WTC11 (cell line): ENCODE results near the gene AXL. TPM values are rescaled to one million over a fixed set of nuclear protein-coding genes. Genes with fewer than 3 reads are reported as not detected.
A peak's percentile ranks its signal among the peaks of the same experiment; 100 is the strongest.

Experiments
- ATAC-seq: fragments of 200-7000 bp; cut with Tn5 transposase; 2 replicates; pipeline ENCODE4 v1.10.0; 2021; ENCODE audit warnings: mild to moderate bottlenecking, moderate library complexity
- CTCF ChIA-PET: fragments of 300-600 bp; sonication (Branson Sonifier 250); formaldehyde crosslinking; loops from one replicate; lab custom pipeline; 2021; ENCODE audit warnings: antibody characterized with exemption; lab: Charles Lee
- POLR2A ChIA-PET: fragments of 350-600 bp; sonication (Branson Sonifier 250); formaldehyde crosslinking; loops from one replicate; lab custom pipeline; 2021; ENCODE audit warnings: antibody characterized with exemption; lab: Charles Lee
- DNase-seq: peaks from one replicate; pipeline ENCODE4 v3.0.0; 2021; ENCODE audit warnings: low spot score
- H3K27ac Mint-ChIP-seq: 2 replicates; pipeline ENCODE4 v1.8.0; 2021; ENCODE audit warnings: mixed read lengths
- H3K27me3 Mint-ChIP-seq: 2 replicates; pipeline ENCODE4 v1.8.0; 2021; ENCODE audit warnings: low read depth, mild to moderate bottlenecking, moderate library complexity, mixed read lengths
- H3K36me3 Mint-ChIP-seq: 2 replicates; pipeline ENCODE4 v1.8.0; 2021; ENCODE audit warnings: mixed read lengths
- H3K4me1 Mint-ChIP-seq: 2 replicates; pipeline ENCODE4 v1.8.0; 2022; ENCODE audit warnings: mixed read lengths
- H3K4me3 Mint-ChIP-seq: 2 replicates; pipeline ENCODE4 v1.8.0; 2021; ENCODE audit warnings: mild to moderate bottlenecking, moderate library complexity, mixed read lengths
- H3K9me3 Mint-ChIP-seq: 2 replicates; pipeline ENCODE4 v1.8.0; 2021; ENCODE audit warnings: mixed read lengths
- CBFB ChIP-seq: sonication (generic); formaldehyde crosslinking; IDR thresholded peaks from 2 replicates; pipeline ENCODE4 v1.8.1; 2022; ENCODE audit warnings: mild to moderate bottlenecking, low read depth, missing genetic modification reagents
- ELF4 ChIP-seq: sonication (generic); formaldehyde crosslinking; IDR thresholded peaks from 2 replicates; pipeline ENCODE4 v1.8.1; 2022; ENCODE audit warnings: low read depth, mild to moderate bottlenecking, moderate library complexity, missing genetic modification reagents
- ESRRA ChIP-seq: sonication (generic); formaldehyde crosslinking; IDR thresholded peaks from 2 replicates; pipeline ENCODE4 v1.8.1; 2022; ENCODE audit warnings: mild to moderate bottlenecking, missing genetic modification reagents, borderline replicate concordance
- ETV6 ChIP-seq: sonication (generic); formaldehyde crosslinking; IDR thresholded peaks from 2 replicates; pipeline ENCODE4 v1.8.1; 2022; ENCODE audit warnings: mild to moderate bottlenecking, missing genetic modification reagents
- FOXK1 ChIP-seq: sonication (generic); formaldehyde crosslinking; IDR thresholded peaks from 2 replicates; pipeline ENCODE4 v1.8.0; 2022; ENCODE audit warnings: mild to moderate bottlenecking, moderate library complexity, missing genetic modification reagents
- FOXP1 ChIP-seq: sonication (generic); formaldehyde crosslinking; IDR thresholded peaks from 2 replicates; pipeline ENCODE4 v1.8.0; 2022; ENCODE audit warnings: missing genetic modification reagents, mild to moderate bottlenecking, moderate library complexity, borderline replicate concordance
- HMGA2 ChIP-seq: fragments of 250-450 bp; sonication (Bioruptor Pico); IDR thresholded peaks from 2 replicates; pipeline ENCODE4 v1.4.0; 2021; ENCODE audit warnings: mild to moderate bottlenecking, moderate library complexity
- IRF2 ChIP-seq: sonication (generic); formaldehyde crosslinking; IDR thresholded peaks from 2 replicates; pipeline ENCODE4 v1.8.0; 2022; ENCODE audit warnings: low read depth, missing genetic modification reagents, borderline replicate concordance
- KAT7 ChIP-seq: sonication (generic); formaldehyde crosslinking; IDR thresholded peaks from 2 replicates; pipeline ENCODE4 v1.8.1; 2023; ENCODE audit warnings: missing genetic modification reagents, mild to moderate bottlenecking, borderline replicate concordance
- NFATC4 ChIP-seq: fragments of 250-450 bp; sonication (Bioruptor Pico); IDR thresholded peaks from 2 replicates; pipeline ENCODE4 v1.9.0; 2021; ENCODE audit warnings: mild to moderate bottlenecking
- NFE2L1 ChIP-seq: sonication (generic); formaldehyde crosslinking; IDR thresholded peaks from 2 replicates; pipeline ENCODE4 v1.8.1; 2023; ENCODE audit warnings: missing genetic modification reagents
- PRRX2 ChIP-seq: fragments of 250-450 bp; sonication (Bioruptor Pico); IDR thresholded peaks from 2 replicates; pipeline ENCODE4 v1.8.0; 2021; ENCODE audit warnings: mild to moderate bottlenecking
- RORB ChIP-seq: fragments of 250-450 bp; sonication (Bioruptor Pico); IDR thresholded peaks from 2 replicates; pipeline ENCODE4 v1.9.0; 2021; ENCODE audit warnings: mild to moderate bottlenecking
- SMAD3 ChIP-seq: sonication (generic); formaldehyde crosslinking; IDR thresholded peaks from 2 replicates; pipeline ENCODE4 v1.8.0; 2022; ENCODE audit warnings: missing genetic modification reagents, mild to moderate bottlenecking, borderline replicate concordance
- SP1 ChIP-seq: sonication (generic); formaldehyde crosslinking; conservative IDR thresholded peaks from 2 replicates; pipeline ENCODE4 v1.8.1; 2022; ENCODE audit warnings: missing genetic modification reagents
- TEAD1 ChIP-seq: sonication (generic); formaldehyde crosslinking; IDR thresholded peaks from 2 replicates; pipeline ENCODE4 v1.8.0; 2022; ENCODE audit warnings: mild to moderate bottlenecking, missing genetic modification reagents
- ZNF121 ChIP-seq: sonication (generic); formaldehyde crosslinking; IDR thresholded peaks from 2 replicates; pipeline ENCODE4 v1.8.0; 2023; ENCODE audit warnings: missing genetic modification reagents
- ZNF138 ChIP-seq: sonication (generic); formaldehyde crosslinking; conservative IDR thresholded peaks from 2 replicates; pipeline ENCODE4 v1.8.1; 2022; ENCODE audit warnings: mild to moderate bottlenecking, moderate library complexity, missing genetic modification reagents
- ZNF219 ChIP-seq: sonication (generic); formaldehyde crosslinking; IDR thresholded peaks from 2 replicates; pipeline ENCODE4 v1.8.0; 2023; ENCODE audit warnings: missing genetic modification reagents, mild to moderate bottlenecking, borderline replicate concordance
- ZNF317 ChIP-seq: sonication (generic); formaldehyde crosslinking; IDR thresholded peaks from 2 replicates; pipeline ENCODE4 v1.8.1; 2023; ENCODE audit warnings: low read depth, mild to moderate bottlenecking, moderate library complexity, missing genetic modification reagents, borderline replicate concordance
- ZNF396 ChIP-seq: fragments of 250-450 bp; sonication (Bioruptor Pico); IDR thresholded peaks from 2 replicates; pipeline ENCODE4 v1.8.0; 2021; ENCODE audit warnings: mild to moderate bottlenecking, moderate library complexity, borderline replicate concordance
- ZNF671 ChIP-seq: fragments of 250-450 bp; sonication (Bioruptor Pico); IDR thresholded peaks from 2 replicates; pipeline ENCODE4 v1.8.0; 2021; ENCODE audit warnings: mild to moderate bottlenecking
- total RNA-seq: library from RNA; stranded (reverse); gene quantifications from 3 replicates; pipeline ENCODE4 v1.2.3, GENCODE V29; 2021
- TF ChIP-seq, protein P1 (sequence below): sonication (generic); formaldehyde crosslinking; IDR thresholded peaks from 2 replicates; pipeline ENCODE4 v1.8.0; 2022; ENCODE audit warnings: mild to moderate bottlenecking, missing genetic modification reagents
- TF ChIP-seq, protein P2 (sequence below): fragments of 200-600 bp; IDR thresholded peaks from 2 replicates; pipeline ENCODE4 v1.8.0; 2022; ENCODE audit warnings: antibody characterized with exemption
- TF ChIP-seq, protein P3 (sequence below): sonication (generic); formaldehyde crosslinking; IDR thresholded peaks from 2 replicates; pipeline ENCODE4 v1.8.1; 2022; ENCODE audit warnings: missing genetic modification reagents, borderline replicate concordance
- TF ChIP-seq, protein P4 (sequence below): sonication (generic); formaldehyde crosslinking; IDR thresholded peaks from 2 replicates; pipeline ENCODE4 v1.8.1; 2023; ENCODE audit warnings: mild to moderate bottlenecking, missing genetic modification reagents, moderate library complexity
- TF ChIP-seq, protein P5 (sequence below): sonication (generic); formaldehyde crosslinking; IDR thresholded peaks from 2 replicates; pipeline ENCODE4 v1.8.1; 2023; ENCODE audit warnings: mild to moderate bottlenecking, moderate library complexity, missing genetic modification reagents
- TF ChIP-seq, protein P6 (sequence below): sonication (generic); formaldehyde crosslinking; conservative IDR thresholded peaks from 2 replicates; pipeline ENCODE4 v1.8.1; 2022; ENCODE audit warnings: mild to moderate bottlenecking, missing genetic modification reagents
- TF ChIP-seq, protein P7 (sequence below): sonication (generic); formaldehyde crosslinking; IDR thresholded peaks from 2 replicates; pipeline ENCODE4 v1.8.1; 2023; ENCODE audit warnings: mild to moderate bottlenecking, missing genetic modification reagents, moderate library complexity

Gene AXL
- total RNA-seq, 1 experiment from 2014 or later, result 25.0 TPM

DNA sequence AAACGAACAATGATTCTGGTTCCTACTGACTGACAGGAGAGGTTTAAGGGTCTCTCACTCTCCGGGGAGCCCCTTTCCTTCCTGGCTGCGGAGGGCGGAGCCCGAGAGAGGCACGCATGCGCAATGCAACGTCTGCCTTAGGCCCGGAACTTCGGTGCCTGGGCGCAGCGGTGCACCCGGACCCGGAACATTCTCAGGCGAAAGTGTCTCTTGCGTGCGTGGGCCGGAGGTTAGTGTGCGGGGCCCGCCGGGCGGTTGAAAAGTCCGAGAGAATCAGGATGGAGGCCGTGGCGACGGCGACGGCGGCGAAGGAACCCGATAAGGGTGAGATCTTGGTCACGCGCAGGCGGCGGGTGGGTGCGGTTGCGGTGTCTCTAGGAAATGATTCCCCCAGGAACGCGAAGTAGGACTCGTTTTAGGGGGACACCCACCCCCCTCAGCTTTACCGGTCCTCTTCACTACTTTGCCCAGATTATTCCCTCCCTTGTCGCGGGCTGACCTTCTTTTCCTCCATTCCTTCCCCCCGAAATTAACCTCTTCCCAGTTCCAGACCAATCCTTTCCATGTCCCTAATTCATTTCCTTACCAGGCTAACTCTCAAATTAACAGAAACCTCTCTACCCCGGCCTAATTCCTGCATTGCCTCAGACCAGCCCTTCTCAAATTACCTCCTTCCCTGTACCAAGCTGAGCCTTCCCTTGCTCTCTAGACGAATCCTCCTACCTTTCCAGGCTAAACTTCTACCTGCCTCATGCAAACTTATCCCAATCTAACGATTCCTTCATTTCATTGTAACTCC, 91.2 kb downstream of the AXL start, which contains the start of gene CCDC97:
CCDC97 (plus strand) TSS at position 140 of the 799 bp plus-strand sequence; CDS start at position 279, 139 bp downstream.
- CTCF ChIA-PET, result interaction anchor here (0.7 to 1.2 kb wide), 4 partner anchors 12 to 260 kb away, joined by 3 to 8 read pairs (median 6); partner anchors contain the start of gene TGFB1
- no peaks in the 10 kb centered on the region for H3K9me3 Mint-ChIP-seq
- DNase-seq (peak; percentile 88), ATAC-seq (peak; percentile 67)
- peaks cover 30% of the 10 kb centered on the region for H3K36me3 Mint-ChIP-seq
- peaks cover 21% of the 10 kb centered on the region for H3K4me1 Mint-ChIP-seq
- H3K27me3 Mint-ChIP-seq, result no peaks in the 10 kb centered on the region
- peak within 1 kb of the TSS; percentile 96 for H3K4me3 Mint-ChIP-seq
- POLR2A ChIA-PET, result interaction anchor here (0.5 to 1.5 kb wide), 5 partner anchors 11 to 129 kb away, joined by 3 to 8 read pairs (median 4); partner anchors contain the start of genes B9D2 and DMAC2
- peak within 1 kb of the TSS; percentile 98 for H3K27ac Mint-ChIP-seq
- TF ChIP-seq, protein P1, sequence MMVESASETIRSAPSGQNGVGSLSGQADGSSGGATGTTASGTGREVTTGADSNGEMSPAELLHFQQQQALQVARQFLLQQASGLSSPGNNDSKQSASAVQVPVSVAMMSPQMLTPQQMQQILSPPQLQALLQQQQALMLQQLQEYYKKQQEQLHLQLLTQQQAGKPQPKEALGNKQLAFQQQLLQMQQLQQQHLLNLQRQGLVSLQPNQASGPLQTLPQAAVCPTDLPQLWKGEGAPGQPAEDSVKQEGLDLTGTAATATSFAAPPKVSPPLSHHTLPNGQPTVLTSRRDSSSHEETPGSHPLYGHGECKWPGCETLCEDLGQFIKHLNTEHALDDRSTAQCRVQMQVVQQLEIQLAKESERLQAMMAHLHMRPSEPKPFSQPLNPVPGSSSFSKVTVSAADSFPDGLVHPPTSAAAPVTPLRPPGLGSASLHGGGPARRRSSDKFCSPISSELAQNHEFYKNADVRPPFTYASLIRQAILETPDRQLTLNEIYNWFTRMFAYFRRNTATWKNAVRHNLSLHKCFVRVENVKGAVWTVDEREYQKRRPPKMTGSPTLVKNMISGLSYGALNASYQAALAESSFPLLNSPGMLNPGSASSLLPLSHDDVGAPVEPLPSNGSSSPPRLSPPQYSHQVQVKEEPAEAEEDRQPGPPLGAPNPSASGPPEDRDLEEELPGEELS (CRISPR knock-in tag), result peak; percentile 73
- TF ChIP-seq ESRRA (CRISPR knock-in tag) (no peak), FOXK1 (peak; percentile 72), NFE2L1 (CRISPR knock-in tag) (peak; percentile 70; the same call in 1 of the 2 replicates), FOXP1 (CRISPR knock-in tag) (peak; percentile 74; the same call in 1 of the 2 replicates), CBFB (CRISPR knock-in tag) (no peak), ZNF396 (CRISPR knock-in tag) (no peak), KAT7 (no peak), SMAD3 (CRISPR knock-in tag) (no peak), RORB (CRISPR knock-in tag) (no peak), IRF2 (CRISPR knock-in tag) (no peak), ZNF138 (CRISPR knock-in tag) (no peak), ZNF671 (CRISPR knock-in tag) (peak; percentile 83), ZNF317 (CRISPR knock-in tag) (no peak), SP1 (CRISPR knock-in tag) (peak; percentile 73), HMGA2 (CRISPR knock-in tag) (0 out of 2 replicates have a peak, but pooled peaks have one; percentile 14), TEAD1 (0 out of 2 replicates have a peak, but pooled peaks have one; percentile 33), ELF4 (CRISPR knock-in tag) (no peak), PRRX2 (peak; percentile 44; the same call in 1 of the 2 replicates), ETV6 (0 out of 2 replicates have a peak, but pooled peaks have one; percentile 27), ZNF121 (no peak), NFATC4 (CRISPR knock-in tag) (peak; percentile 66; the same call in 1 of the 2 replicates), ZNF219 (CRISPR knock-in tag) (no peak; the same call in 1 of the 2 replicates)
- TF ChIP-seq, protein P2, sequence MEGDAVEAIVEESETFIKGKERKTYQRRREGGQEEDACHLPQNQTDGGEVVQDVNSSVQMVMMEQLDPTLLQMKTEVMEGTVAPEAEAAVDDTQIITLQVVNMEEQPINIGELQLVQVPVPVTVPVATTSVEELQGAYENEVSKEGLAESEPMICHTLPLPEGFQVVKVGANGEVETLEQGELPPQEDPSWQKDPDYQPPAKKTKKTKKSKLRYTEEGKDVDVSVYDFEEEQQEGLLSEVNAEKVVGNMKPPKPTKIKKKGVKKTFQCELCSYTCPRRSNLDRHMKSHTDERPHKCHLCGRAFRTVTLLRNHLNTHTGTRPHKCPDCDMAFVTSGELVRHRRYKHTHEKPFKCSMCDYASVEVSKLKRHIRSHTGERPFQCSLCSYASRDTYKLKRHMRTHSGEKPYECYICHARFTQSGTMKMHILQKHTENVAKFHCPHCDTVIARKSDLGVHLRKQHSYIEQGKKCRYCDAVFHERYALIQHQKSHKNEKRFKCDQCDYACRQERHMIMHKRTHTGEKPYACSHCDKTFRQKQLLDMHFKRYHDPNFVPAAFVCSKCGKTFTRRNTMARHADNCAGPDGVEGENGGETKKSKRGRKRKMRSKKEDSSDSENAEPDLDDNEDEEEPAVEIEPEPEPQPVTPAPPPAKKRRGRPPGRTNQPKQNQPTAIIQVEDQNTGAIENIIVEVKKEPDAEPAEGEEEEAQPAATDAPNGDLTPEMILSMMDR, result no peak
- TF ChIP-seq, protein P3, sequence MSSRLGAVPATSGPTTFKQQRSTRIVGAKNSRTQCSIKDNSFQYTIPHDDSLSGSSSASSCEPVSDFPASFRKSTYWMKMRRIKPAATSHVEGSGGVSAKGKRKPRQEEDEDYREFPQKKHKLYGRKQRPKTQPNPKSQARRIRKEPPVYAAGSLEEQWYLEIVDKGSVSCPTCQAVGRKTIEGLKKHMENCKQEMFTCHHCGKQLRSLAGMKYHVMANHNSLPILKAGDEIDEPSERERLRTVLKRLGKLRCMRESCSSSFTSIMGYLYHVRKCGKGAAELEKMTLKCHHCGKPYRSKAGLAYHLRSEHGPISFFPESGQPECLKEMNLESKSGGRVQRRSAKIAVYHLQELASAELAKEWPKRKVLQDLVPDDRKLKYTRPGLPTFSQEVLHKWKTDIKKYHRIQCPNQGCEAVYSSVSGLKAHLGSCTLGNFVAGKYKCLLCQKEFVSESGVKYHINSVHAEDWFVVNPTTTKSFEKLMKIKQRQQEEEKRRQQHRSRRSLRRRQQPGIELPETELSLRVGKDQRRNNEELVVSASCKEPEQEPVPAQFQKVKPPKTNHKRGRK (CRISPR knock-in tag), result no peak
- TF ChIP-seq, protein P4, sequence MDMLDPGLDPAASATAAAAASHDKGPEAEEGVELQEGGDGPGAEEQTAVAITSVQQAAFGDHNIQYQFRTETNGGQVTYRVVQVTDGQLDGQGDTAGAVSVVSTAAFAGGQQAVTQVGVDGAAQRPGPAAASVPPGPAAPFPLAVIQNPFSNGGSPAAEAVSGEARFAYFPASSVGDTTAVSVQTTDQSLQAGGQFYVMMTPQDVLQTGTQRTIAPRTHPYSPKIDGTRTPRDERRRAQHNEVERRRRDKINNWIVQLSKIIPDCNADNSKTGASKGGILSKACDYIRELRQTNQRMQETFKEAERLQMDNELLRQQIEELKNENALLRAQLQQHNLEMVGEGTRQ (CRISPR knock-in tag), result peak; percentile 54
- TF ChIP-seq, protein P5, sequence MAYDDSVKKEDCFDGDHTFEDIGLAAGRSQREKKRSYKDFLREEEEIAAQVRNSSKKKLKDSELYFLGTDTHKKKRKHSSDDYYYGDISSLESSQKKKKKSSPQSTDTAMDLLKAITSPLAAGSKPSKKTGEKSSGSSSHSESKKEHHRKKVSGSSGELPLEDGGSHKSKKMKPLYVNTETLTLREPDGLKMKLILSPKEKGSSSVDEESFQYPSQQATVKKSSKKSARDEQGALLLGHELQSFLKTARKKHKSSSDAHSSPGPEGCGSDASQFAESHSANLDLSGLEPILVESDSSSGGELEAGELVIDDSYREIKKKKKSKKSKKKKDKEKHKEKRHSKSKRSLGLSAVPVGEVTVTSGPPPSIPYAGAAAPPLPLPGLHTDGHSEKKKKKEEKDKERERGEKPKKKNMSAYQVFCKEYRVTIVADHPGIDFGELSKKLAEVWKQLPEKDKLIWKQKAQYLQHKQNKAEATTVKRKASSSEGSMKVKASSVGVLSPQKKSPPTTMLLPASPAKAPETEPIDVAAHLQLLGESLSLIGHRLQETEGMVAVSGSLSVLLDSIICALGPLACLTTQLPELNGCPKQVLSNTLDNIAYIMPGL, result peak; percentile 58; the same call in 1 of the 2 replicates
- TF ChIP-seq, protein P6, sequence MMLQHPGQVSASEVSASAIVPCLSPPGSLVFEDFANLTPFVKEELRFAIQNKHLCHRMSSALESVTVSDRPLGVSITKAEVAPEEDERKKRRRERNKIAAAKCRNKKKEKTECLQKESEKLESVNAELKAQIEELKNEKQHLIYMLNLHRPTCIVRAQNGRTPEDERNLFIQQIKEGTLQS (CRISPR knock-in tag), result no peak
- TF ChIP-seq, protein P7, sequence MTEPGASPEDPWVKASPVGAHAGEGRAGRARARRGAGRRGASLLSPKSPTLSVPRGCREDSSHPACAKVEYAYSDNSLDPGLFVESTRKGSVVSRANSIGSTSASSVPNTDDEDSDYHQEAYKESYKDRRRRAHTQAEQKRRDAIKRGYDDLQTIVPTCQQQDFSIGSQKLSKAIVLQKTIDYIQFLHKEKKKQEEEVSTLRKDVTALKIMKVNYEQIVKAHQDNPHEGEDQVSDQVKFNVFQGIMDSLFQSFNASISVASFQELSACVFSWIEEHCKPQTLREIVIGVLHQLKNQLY, result no peak
